Right renal cortex interstitium (tissue), 3 donors: Measurements from ENCODE around the gene PCMT1. TPM values are rescaled to one million over a fixed set of nuclear protein-coding genes. Genes with fewer than 3 reads are reported as not detected.
"Not testable (repeated sequence)": the region's sequence is repeated elsewhere in the genome, so short reads cannot be mapped to it uniquely, and the experiment has no call there.

Experiments
- DNase-seq, 3 donors: peaks; one replicate each; pipeline ENCODE4 v3.0.0-alpha.2; 2013; ENCODE audit warnings: low read depth in 3 of 3, low spot score in 2 of 3
- polyA plus RNA-seq, 3 donors: library from polyadenylated mRNA; unstranded; fragments of 120-200 nt; gene quantifications; one replicate each; pipeline ENCODE4 v1.2.1, GENCODE V29; 2013; ENCODE audit not compliant: insufficient read length in 3 of 3

Gene PCMT1
- polyA plus RNA-seq, 3 donors: 94.5 to 102 (median 101) TPM

DNA sequence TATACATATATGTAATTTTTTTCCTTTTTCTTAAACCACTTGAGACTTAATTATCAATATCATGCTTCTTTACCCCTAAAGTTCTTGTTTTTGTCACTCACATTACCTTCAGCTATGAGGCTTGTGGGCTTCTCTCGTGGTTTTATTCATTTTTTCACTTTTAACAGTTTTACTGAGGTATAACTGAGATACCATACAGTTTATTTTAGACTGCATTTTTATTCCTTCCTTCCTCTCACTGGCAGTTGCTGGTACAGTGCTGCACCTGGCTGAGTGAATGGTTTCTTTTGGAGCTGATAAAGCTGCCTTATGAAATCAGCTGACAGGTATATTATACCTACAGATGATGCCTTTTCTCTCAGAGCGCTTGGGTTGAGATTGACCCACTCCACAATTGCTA is 60.3 kb downstream of the PCMT1 start:
- DNase-seq: no peak

DNA sequence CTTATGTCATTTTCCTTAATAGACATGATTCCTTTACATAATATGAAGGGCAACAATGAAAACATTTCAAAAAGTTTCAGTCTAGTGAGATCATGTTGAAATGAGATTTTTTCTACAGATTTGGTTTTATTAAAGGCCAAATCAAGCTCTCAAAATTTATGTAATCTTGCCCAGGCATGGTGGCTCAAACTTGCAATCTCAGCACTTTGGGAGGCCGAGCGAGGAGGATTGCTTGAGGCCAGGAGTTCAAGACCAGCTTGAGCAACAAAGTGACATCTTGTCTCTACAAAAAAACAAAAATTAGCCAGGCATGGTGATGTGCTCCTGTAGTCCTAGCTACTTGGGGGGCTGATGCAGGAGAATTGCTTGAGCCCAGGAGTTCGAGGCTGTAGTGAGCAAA is 63.8 kb downstream of the PCMT1 start:
- no peak for DNase-seq

DNA sequence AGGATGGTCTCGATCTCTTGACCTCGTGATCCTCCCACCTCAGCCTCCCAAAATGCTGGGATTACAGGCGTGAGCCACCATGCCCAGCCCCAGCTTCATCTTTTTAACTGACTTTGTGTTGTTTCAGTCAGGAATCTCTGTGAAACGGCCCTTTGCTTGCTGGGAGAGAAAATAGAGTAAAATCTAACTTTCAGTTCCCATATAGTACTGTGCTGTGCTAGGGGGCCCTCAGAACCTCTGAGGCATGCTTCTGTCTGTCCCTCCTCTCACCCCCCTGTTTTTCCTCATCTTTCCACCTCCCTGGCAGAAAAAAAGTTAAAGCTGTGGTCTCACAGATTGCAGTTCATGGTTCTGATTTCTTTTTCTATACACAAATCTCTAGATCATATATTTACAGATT is 66.2 kb downstream of the PCMT1 start:
- DNase-seq: no peak

DNA sequence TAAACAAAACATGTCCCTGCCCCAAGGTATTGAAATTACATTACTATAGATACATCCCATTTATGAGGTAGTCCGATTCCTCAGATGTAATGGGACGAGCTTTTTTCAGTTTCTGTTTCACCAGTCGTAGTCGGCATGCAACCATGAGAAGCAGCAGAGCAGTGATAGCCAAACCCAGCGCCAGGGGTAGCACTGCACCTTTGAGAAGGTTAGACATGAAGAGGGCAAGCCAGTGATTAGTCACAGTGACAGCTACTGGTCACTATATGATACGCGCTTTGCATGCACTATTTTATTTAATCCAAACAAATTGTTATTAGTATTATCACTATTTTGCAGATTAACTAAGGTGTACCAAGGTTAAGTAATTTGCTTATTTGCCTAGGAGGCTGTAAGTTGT is 71.0 kb downstream of the PCMT1 start:
- no peak for DNase-seq

DNA sequence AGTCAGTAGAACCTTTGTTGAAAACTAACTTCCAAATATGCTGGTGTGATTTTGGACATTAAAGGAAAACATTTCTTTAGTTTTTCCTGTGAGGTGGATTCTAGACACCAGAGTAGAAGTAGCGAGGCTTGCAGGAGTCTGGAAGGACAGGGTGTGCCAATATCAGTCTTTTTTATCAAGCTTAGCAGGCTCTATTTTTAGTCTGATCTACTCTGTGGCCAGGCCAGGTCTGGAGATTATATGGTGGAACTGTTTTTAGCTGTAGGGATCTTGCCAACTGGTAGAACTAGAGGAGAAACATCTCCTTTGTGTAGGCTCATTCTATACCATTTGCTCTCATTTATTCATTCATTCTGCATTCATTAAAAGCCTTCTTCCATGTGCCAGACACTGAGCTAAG is 72.0 kb downstream of the PCMT1 start:
- no peak for DNase-seq

DNA sequence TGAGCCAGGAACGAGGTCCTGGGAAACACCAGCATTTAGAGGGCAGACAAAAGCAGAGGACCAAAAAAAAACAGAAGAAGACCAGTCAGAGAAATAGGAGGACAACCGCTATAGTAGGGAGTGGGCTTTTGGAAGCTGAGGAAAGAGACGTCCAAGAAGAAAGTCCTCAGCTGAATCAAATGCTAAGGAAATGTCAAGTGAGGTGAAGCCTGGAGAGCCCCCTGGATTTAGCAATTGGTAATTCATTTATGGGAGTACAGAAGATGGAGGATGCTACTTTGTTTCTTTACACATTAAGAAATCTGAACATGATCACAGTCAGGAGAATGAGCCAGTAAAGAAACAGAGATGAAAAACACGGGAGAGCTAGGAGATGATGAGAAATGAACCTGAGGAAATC is 73.5 kb downstream of the PCMT1 start:
- no peak for DNase-seq

DNA sequence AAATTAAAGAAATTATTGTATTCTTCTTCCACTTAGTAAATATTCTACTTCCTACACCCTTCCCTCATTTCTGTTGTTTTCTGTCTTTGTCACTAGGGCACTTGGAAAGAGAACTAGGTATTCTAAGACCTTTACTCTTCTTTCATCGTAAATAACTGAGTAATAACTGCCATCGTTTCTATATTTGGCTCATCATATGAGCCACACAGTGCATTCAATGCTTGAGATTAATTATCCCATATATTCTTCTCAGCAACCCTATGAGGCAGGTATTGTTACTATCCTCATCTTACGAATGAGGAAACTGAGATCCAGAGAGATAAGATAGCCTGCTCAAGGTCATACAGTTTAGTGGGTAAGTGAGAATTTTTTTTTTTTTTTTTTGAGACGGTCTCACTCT is 75.8 kb downstream of the PCMT1 start:
- DNase-seq: no peak

DNA sequence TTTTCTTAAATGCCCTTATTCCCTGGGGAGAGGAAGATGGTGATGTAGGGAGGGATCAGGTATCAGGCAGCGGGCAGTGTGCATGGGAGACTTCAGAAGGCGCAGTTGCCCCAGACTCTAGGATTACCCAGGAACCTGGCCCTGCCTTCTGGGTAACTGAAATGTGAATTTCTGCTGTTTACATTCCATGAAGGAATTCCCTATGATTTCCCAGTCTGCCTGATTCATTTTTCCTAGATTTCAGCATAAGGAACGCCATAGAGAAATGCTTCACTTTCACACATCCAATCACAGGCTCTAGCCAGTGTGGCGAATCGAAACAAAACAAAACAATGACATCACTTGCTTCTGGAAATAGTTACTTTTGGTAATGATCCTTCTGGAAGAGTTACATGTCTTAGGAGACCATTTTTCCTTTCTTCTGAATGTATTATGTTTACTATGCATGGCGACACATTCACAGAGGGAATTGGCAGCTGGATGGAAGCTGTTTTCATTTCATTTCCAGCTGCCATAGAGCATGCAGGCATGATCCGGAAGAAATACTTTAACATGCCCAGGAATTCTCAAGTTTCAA is 81.3 kb downstream of the PCMT1 start:
- no peak for DNase-seq

DNA sequence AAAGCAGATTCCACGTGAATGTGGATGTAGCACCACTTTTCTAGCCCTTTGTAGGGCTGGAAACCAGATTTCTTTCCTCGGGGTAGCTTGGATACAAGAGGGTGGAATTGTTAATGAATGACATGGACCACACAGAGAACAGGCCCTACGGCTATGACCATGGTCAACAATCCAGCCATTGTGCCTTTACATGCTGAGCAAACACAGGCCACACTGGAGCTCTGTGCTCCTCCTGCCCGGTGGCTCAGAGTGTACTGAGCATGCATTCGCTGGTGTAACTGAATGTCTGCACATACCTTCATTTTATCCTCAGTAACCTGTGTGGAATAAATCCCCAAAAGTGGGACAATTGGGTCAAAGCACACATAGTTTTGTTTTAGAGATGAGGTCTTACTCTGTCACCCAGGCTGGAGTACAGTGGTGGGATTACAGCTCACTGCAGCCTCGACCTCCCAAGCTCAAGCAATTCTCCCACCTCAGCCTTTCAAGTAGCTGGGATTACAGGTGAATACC is 81.8 kb downstream of the PCMT1 start:
- no peak for DNase-seq

DNA sequence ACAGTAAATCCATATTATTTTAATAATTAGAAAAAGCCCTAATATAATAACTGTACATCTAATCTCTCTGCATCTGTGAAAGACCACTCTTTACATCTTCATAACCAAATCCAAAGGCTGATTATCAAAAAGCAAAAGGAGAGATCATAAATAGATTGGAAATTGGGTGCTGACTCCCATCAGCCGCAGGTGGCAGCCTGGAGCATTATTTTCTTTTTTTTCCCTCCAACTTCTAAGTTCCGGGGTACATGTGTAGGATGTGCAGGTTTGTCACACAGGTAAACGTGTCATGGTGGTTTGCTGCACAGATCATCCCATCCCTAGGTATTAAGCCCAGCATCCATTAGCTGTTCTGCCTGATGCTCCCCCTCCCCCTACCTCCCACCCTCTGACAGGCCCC is 84.1 kb downstream of the PCMT1 start:
- DNase-seq: no peak

DNA sequence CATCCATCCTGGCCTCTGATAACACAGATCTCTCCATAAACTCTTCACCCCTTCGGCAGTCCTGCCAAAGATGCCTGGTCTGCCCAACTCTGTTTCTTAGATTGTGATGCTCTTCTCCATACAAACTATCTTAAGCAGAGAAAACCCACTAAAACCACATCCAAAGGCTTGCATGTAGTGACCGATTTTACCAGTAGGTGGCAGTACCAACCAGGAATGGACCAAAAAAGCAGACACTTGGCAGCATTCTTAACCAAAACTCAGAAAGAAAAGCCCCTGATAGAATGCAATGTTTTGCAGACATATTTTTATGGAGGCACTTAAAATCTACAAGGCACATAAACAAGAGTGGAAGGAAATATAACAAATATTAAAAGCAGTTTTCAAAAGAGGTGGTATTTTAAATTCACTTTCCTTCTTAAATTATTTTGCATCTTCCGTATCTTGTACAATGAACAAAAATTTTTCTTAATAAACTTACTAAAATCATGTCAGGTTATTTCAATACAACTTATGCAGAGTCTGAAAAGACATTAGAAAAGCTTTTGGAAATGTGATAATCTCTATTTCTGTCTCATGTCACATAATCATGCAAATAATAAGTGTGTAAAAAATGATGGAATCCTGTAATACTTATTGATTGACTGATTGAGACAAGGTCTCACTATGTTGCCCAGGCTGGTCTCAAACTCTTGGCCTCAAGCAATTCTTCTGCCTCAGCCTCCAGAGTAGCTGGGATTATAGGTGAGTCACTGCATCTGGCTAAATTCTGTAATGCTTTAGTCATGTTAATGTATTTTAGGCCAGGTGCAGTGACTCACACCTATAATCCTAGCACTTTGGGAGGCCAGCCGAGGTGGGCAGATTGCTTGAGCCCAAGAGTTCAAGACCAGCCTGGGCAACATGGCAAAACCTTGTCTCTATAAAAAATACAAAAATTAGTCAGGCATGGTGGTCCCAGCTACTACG is 85.3 kb downstream of the PCMT1 start:
- DNase-seq: peak; percentile 49 to 61 (median 58)

DNA sequence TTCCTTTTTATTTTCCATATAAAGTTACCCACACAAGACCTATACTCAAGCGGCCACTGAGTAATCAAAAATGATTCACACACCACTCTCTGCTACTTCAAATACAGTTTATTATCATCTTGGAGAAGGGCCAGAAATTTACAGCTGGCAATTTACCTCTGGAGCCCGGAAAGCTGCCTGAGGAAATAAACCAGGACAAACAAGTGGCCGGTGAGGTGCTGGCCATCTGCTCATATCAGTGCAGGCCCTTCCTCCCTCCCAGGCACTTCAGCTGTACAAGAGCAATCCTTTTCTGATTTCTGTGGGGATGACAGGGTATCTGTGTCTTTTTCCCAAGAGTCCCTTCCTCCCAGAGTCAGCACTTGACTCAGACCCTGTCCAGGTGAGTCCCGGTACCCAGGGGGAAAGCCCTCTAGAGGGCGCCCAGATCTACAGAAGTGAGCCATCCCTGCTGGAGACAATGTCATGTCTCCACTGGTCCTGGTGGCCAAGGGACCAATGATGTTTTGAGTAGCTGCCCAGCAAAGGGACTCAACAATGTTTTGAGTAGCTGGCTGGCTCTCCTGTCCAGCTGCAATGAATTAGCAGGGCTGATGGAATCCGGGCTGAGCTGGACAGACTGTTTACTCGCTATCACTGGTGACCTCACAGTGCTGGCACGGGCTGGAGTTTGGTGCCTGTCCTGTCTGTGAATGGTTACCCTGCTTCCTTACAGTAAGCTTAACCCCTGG is 91.0 kb downstream of the PCMT1 start:
- DNase-seq: no peak

DNA sequence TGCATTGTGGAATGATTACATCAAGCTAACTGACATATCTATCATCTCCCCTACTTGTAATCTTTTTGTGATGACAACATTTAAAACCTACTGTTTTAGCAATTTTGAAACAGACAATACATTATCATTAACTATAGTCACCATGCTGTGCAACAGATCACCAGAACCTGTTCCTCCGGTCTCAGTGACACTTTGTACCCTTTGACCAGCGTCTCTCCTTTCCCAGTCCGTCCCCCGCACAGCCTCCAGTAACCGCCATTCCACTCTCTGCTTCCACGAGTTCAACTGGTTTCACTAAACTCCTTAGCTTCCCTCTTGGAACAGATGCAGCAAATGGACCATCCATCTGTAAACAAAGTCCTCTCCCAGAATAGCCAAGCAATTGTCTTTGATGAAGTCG is 92.8 kb downstream of the PCMT1 start:
- no peak for DNase-seq

DNA sequence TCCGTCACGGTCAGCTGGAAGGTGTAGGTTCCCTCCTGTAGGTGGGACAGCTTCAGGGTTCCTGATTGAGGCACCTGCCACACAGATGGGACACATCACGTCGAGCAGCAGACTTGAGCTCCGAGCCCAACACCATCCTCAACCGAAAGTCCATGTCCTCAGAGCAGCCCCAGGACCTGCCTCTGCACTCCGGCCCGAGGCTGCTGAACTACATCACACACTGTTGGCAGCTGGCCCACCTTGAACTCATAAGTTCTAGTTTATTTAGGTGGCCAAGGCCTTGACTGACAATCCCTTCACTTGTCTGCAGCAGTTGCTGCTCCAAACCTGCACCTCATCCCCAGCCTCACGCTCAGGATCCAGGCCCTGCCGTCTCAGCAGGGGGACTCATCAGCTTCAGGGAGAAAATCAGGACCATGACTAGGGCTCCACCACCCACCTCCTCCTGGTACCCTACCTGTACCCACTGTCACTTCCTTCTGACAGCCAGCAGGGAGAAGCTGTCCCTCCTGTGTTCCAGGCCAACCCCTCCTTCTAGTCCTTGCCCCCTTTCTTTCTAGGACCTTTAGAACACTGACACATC is 93.6 kb downstream of the PCMT1 start:
- DNase-seq: no peak

DNA sequence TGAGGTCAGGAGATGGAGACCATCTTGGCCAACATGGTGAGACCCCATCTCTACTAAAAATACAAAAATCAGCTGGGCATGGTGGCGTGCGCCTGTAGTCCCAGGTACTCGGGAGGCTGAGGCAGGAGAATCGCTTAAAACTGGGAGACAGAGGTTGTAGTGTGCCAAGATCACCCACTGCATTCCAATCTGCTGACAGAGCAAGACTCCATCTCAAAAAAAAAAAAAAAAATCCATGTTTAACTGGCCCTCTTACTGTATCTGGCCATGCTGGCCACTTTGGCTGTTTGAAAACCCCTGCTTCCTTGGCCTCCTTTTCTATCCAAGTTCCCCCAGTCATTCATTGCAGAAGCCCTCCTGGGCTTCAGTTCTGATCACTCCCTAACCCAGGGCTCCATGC is 94.5 kb downstream of the PCMT1 start:
- DNase-seq: not testable (repeated sequence)

DNA sequence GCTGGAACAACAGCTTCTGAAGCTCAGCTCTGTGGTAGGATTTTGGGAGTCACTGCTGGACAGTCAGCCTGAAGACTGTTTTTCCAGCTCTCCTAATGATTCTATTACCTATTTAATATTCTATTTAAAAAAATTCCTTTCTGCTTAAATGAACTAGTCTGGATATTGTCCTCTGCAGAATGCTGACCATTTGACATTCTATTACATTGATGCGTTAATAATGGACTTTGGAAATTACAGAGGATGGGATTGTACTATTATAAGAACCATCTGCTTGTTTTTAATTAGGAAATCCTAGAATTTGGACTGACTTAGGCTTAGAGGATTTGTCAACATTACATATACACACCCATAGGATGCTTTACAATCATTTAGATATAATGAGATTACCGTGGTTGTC is 94.9 kb downstream of the PCMT1 start:
- no peak for DNase-seq

DNA sequence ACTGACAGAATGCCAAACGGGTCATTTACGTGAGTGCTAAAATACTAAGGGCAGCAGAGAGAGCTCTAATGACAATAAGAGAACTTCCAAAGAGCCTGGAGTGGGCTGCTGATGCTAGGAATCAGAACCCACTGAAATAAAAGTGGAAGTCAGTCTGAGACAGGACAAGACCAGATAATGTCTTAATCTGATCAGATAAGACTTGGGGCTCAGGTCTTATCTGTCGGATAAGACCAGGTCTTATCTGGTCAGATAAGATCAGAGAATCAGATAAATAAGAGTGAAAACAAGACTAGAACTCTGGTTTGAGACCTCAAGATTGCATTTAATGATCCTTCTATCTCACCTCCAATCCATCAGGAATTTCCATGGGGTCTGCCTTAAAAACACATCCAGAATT is 96.0 kb downstream of the PCMT1 start:
- DNase-seq: no peak

DNA sequence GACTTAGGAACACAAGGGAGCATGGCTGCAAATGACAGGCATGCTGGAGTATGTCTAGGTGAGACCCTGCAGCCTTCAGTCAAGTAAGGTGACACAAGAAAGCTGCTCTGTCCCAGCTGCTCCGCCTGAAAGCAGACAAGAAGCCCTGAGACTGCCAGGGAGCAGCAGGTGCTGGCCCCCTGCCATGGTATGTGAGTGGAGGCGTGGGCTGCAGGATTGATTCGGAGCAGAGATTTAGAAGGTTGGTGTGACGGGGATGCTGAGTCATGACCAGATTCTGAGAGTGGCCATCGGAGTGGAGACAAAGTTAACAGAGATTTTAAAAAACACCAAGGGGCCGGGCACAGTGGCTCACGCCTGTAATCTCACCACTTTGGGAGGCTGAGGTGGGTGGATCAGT is 96.8 kb downstream of the PCMT1 start:
- no peak for DNase-seq

DNA sequence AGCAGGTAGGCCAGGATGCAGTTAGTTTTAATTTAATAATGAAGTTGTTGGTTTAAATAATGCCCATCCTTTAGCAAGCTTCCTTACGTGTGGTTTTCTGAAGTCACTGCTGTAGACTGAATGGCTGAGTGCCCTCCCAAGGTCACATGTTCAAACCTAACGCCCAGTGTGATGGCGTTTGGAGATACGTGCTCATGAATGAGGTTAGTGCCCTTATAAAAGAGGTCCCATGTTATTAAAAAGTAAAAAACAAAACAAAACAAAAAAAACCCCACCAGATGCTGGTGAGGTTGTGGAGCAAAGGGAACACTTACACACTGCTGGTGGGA is 98.4 kb downstream of the PCMT1 start:
- DNase-seq: no peak

DNA sequence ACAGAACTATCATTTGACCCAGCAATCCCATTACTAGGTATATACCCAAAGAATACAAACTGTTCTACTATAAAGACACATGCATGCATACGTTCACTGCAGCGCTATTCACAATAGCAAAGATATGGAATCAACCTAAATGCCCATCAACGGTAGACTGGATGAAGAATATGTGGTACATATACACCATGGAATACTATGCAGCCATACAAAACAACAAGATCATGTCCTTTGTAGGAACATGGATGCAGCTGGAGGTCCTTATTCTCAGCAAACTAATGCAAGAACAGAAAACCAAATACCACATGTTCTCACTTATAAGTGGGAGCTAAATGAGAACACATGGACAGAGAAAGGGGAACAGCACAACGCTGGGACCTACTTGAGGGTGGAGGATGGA is 98.8 kb downstream of the PCMT1 start:
- DNase-seq: not testable (repeated sequence)

DNA sequence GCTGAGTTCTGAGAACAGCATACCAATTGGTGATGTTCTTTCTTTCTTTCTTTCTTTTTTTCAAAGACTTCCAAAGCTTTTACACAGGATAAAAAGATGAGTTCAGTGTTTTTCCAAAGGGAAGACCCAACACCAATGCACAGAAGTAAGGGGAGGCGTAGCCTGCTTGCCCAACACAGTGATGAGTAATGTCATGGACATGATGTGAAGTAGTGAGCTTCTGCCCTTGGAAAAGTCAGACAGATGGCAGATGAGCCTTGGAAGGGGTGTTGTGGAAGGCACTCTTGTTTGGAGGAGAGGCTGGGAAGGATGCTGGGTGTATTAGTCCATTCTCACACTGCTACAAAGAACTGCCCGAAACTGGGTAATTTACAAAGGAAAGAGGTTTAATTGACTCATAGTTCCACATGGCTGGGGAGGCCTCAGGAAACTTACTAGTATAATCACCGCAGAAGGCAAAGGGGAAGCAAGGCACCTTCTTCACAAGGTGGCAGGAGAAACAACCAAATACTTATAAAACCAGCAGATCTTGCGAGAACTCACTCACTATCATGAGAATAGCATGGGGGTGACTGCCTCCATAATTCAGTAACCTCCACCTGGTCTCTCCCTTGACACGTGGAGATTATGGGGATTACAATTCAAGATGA is 102.0 kb downstream of the PCMT1 start:
- DNase-seq: no peak
